Measurements from ENCODE around the gene KCNIP1.

GRCh38 chr5:170504616-170505266 is 921 bp downstream of the KCNIP1 start:
- TF ChIP-seq, protein P1, sequence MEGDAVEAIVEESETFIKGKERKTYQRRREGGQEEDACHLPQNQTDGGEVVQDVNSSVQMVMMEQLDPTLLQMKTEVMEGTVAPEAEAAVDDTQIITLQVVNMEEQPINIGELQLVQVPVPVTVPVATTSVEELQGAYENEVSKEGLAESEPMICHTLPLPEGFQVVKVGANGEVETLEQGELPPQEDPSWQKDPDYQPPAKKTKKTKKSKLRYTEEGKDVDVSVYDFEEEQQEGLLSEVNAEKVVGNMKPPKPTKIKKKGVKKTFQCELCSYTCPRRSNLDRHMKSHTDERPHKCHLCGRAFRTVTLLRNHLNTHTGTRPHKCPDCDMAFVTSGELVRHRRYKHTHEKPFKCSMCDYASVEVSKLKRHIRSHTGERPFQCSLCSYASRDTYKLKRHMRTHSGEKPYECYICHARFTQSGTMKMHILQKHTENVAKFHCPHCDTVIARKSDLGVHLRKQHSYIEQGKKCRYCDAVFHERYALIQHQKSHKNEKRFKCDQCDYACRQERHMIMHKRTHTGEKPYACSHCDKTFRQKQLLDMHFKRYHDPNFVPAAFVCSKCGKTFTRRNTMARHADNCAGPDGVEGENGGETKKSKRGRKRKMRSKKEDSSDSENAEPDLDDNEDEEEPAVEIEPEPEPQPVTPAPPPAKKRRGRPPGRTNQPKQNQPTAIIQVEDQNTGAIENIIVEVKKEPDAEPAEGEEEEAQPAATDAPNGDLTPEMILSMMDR (IDR thresholded peaks at IDR 0.05; ENCODE audit: low read length), result no peak
- TF ChIP-seq EZH2 (IDR thresholded peaks at IDR 0.05; ENCODE audit: borderline replicate concordance, low read length), result no peak
